ENCODE results near the gene ARHGEF17.

Gene ARHGEF17

DNA sequence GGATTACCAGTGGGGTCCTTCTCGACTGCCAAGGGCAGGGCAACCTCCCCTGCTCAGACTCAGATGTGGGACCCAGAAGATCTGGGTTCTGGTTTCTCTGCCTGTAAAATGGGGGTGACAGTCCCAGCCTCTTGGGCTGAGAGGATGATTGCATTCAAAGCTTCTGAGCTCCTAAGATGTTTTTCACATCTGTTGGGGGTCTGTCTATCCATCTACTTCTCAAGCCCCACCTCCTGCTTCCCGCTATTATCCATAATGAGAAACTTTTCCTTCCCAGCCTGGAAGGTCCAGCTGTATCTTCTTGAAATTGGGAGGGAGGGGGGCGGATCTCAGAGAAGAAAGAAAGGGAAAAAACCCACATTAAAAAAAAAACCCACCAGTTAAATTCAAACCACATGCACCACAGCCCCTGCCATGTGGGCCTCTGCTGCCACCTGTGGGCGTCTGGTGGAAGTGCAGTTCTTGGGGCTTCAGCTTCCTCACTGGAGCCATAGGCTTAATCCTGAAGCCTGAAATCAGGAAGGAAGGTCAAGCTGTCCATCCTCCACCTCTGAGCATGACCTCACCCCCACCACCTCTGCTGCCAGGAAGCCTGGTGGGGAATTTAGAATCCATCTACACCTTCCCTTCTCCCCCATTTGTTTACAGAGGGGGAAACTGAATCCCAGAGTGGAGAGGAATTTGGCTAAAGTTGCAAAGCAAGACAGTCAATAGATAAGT, 27.3 kb downstream of the ARHGEF17 start:
- no peak for DNase-seq

DNA sequence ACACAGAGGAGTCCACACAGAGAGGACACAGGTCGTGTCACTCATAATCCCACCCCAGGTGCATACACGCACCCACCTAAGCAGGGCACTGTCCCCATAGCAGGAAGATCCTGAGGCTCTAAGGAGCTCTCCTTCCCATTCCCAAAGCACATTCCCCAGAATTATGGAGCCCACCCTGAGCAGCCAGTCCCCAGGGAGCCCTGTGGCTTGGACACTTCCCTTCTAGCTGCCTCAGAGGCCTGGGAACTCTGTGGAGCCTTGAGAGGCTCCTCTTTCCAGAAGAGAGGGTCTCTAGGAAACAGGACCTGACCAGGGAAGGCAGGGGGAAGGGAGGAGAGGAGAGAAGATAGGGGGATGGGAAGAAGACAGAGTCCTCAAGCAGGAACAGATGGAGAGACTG, 29.8 kb downstream of the ARHGEF17 start:
- DNase-seq = no peak

DNA sequence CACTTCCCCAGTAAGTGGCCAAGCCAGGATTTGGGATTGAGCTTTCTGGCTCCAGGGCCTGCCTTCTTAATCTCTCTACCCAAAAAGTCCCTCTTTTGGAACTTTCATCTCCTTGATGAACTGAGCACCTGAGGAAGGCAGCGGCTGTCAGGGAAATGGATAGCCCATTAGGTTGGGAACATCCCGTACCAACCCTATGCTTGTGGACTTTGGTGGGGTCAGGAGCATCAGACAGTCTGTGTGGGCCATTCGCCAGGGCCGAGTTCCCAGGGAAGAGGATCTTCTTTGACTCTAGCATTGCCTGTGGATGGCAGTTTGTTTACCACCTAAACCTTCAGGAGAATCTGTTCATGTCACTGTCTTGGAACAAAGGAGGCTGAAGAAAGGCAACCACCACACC, 30.2 kb downstream of the ARHGEF17 start:
- no peak for DNase-seq

DNA sequence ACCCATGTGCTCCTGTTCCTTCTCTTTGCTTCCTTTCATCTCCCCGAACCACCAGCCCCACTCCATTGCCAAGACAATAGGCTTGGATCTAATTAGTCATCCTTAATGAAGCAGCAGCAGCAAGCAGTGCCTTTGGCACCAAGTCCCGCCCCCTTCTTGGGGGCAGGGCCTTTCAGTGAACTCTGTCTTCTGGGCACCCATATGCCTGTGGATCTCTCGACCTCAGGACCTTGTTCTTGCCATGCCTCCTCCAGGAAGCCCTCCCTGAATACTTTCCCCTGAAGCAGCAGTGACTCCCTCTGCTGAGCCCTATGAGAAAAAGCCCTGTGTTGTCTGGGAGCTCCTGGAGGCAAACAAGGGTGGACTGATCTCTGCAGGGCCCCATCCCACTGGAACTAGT, 32.1 kb downstream of the ARHGEF17 start:
- DNase-seq = no peak

DNA sequence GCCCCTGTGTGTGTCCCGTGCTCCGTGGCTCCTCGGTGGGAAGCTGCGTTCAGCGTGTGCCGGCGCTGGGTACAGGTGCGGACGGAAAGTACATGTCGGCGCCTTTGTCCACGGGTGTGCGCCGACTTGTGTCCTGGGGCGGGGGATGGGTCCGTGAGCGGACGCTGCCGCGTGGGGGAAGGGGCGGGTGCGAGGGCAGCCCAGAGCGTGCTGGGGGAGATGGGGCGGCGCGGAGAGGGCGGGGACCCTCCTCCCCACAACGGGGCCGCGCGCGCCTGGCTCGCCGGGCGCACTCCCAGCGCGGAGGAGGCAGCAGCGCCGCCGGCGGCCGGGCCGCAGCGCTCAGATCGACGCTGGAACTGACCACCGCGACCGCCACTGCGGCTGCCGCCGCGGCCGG, 34.6 kb downstream of the ARHGEF17 start:
- no peak for DNase-seq

DNA sequence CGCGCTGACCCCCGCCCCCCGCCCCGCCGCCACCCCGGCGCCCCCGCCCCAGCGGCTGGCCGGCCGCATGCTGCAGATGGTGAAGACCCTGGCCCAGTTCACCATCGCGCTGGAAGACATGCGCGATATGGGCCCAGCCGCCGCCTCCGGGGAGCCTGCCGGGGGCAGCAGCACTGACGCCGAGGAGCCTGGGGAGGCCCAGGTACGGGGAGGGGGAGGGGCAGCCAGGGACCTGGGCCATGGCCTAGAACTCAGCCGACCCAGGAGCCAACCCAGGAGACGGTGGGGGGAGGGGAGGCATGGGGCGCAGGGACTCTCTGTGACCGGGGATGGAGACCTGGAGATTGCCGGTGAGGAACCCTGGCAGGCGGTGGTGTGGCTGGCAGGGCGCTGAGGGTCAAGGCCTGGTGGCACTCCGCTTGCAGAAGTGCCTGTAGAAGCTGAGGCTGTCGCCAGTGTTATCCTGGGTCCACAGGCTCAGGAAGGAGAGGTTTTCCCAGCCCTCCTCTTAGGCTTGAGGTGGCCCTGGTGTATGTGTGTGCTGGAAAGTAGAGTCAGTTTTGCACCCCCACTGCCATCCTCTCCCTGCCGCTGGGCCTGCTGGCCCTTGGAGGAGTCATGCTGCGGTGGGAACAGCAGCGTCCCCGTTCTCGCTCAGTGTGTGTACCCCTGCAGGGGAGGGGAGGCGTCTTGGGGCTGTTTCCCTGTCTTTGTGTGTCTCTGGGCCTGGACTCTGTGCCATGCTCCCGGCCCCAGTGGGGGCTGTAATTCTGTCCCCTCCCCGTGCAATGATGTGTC, 35.2 kb downstream of the ARHGEF17 start:
- DNase-seq = no peak

DNA sequence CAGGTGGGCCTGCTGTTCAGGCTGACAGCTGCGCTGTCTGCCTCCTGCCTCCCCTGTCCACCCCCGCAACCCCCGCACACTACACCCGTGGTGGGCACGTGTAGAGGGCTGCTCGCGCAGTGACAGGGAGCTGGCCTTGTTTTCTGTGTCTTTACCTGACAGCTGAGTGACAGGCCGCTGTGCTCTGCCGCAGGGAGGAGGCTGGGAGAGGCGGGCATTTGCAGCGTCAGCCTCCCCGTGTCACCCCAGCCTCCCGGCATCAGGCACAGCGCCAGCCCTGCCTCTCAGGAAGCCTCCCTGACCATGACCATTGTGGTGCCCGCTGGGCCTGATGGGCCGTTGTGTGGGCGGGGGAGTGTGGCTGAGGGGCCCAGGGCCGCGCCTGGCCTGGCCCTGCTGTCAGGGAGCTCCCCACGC, 36.1 kb downstream of the ARHGEF17 start:
- no peak for DNase-seq

DNA sequence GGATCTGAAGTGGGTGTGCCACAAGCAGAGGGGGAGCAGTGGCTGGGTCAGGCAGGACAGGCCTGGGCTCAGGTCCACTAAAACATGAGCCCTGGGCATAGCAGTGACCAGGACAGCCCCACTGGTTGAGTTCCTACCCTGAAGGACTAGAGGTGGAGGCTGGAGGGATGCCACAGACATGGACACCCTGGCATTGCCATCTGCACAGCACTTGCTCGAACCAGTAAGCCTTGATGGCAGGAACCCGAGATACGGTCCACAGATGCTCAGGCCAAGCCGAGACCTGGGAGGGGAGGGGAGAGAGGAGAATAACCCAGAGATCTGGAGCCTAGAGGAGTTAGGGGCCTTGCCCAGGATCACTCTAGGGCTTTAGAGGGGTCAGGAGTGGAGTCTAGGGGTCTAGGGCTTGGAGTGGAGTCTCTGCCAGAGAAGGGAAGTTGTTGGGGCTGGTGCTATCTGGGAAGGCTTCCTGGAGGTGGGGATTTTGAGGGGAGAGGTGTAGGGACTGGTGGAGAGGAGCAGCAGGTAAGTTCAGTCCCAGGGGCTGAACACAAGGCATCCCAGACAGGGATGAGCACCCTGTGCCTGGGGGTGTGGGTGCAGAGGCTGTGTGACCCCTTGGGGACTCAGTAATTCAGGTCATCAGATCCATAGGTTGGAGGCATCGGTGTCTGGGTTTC, 37.5 kb downstream of the ARHGEF17 start:
- no peak for DNase-seq

DNA sequence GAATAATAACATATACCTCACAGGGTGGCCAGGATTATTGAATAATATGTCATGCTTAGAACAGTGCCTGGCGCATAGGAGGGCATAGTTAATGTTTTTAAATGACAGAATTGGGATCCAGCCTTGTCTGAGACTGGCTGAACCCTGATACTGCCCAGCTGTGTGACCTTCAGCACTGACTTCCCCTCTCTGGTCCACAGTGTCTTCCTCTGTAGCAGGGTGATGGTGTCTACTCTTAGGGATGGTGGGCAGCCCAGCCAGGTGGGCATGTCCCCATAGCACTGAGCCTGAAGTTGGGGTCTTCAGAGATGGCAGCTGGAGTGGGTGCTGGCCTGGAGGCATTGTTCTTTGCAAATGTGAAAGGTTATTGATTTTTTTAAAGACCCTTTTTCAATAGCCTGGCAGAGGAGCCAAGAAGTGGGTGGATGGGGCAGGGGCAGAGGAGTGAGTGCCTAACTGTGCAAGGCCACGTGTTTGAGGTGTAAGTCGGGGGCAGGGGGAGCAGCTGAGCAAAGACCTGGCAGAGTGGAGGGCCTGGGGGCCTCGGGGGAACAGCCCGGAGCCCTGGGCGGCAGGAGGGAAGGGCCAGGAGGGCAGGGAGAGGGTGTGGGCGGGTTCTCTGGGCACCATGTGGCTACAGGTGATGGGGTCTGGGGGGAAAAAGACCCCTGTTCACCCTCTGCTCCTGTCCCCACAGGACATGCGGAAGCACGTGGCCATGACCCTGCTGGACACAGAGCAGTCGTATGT, 38.3 kb downstream of the ARHGEF17 start:
- DNase-seq = no peak

DNA sequence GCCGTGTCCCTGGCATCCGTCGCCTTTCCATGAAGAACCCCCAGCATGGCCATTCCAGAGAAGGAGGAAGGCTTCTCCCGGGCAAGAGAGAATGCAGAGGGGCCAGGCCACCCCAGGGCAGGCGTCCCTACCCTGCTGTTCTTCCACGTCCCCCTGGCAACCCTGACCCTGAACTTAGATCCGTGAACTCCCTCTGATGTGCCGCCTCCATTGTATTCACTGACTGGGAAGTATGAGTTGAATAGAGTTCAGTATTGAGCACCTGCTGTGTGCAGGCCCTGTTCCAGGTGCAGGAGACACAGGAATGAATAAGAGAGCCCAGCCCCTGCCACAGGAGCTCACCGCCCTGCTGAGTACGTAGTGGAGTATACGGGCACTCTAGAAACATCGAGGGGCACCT, 39.0 kb downstream of the ARHGEF17 start:
- no peak for DNase-seq

DNA sequence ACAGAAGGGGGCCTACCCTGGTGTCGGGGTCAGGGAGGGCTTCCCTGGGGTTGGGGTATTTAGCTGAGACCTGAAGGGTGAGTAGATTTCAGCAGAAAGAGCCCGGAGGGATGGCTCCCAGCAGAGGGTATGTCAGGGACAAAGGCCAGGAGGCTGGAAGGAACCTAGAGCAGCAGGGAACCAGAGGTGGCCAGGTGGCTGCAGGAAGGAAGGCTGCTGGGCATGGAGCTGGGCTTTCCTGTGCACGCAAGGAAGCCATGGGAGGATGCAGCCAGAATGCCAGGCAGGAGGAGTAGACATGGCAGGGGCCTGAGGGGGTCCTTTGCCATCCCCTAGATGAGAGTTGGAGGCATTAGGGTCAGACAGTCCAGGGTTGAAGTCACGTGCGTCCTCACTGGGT, 40.8 kb downstream of the ARHGEF17 start:
- DNase-seq = no peak

DNA sequence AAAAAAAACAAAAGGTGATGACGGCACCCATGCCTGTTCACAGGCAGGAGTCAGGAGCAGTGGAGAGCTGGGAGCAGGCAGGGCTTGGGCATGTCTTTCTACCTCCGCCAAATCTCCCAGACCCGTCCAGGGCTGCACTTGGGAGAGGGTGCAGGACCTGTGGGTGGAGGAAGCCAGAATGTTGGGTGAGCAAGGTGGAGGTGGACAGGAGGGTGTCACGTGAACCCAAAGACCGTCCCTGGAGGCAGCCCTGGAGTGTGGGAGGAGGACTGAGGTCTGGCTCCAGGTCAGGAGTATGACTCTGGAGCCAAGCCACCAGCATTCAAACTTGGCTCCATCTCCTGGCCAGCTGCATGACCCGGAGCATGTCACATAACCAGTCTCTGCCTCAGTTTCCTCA, 41.6 kb downstream of the ARHGEF17 start:
- no peak for DNase-seq

DNA sequence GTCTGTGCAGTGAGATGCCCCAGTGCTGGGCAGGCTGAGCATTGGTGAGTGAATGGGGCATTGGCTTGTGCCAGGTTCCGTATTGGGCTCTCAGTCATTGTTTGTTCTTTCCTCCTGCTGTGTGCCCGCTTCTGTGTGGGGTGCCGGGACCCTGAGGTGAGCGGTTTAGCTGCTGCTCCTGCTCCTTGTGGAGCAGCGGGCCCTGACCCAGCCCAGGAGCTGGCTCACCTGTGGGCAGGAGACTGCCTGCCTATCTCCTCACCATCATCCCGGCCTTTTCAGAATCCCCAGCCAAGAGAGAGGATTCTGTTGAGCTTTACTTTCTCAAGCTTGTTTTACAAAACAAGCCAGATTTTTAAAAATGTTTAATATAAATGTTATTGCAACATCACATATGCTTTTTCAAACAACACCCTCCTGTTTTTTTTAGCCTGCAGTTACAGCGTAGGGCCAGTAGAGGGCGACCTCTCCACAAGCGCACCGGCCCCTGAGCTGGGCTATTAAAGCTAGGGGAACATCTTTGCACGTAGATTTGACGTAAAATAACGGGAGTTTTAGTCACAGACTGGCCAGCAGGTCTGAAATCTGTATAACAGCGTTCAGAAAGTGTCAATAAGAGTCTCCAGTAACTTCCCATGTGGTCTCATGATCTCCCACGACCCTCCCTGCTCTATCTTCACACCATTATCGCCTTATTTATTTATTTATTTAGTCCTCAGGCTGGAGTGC, 43.0 kb downstream of the ARHGEF17 start:
- DNase-seq = no peak

DNA sequence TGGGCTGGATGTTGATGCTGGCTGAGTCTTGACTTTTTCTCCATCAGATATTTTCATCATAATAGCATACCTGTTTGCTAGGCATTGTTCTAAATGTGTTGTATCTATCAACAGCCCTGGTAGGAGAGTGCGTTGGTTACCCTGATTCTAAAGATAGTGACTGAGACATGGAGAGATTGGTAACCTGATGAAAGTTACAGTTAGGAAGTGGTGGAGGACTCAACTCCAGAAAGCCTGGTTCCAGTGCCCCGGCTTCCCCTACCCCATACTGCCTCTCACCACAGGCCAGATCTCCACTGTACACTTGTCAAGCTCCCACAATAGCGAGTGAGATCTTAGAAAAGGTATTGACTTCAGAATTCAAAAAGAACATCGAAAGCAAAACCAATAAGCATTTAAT, 45.3 kb downstream of the ARHGEF17 start:
- no peak for DNase-seq

DNA sequence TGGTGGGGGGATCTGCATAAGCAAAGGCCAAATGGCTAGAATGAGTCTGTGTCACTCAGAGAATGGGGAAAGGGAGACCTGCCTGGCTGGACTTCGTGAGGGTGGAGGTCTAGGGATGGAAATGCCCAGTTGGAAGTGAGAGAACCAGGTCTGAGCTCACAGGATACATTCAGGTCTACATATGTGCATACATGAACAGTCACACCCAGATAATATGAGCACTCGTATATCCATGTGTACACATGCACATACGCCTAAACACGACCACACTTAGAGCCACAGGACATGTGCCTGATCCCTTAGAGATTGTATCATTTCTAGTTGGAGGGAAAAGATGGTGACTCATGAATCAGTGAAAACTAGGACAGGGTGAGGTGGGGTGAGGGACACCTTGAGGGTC, 47.0 kb downstream of the ARHGEF17 start:
- DNase-seq = no peak

DNA sequence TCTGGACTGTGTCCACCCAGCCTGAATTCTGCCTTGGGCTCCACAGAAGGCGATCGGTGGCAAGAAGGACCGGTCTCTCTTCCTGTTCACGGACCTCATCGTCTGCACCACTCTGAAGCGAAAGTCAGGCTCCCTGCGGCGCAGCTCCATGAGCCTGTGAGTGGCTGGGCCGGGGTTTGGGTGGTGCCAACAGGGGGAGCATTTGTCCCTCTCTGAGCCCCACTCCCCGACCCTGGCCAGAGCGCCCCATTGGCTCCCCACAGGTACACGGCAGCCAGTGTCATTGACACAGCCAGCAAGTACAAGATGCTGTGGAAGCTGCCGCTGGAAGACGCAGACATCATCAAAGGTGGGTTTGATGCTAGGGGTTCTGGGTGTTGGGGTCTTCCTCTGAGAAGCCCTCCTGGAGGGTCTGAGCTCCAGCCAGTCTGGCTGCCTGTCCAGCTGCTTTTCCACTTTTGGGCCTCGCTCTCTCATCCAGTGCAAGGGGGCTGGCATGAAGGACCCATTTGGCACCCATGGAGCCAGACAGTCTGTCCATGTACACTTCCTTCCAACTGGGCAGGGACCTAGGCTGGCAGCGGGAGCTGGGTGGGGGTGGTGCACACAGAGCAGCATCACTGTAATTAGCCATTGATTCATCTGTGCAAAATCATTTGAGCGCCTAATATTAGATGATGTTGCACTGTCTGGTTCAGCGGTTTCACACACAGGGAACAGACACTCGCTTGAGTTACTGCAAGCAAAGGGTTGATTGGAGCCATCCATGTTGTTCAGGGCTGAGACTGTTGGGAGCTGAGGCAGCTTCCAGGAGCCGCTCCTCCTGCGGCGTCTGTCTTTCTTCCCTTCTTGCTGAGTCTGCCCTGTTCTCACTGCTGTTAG, 49.1 kb downstream of the ARHGEF17 start:
- no peak for DNase-seq

DNA sequence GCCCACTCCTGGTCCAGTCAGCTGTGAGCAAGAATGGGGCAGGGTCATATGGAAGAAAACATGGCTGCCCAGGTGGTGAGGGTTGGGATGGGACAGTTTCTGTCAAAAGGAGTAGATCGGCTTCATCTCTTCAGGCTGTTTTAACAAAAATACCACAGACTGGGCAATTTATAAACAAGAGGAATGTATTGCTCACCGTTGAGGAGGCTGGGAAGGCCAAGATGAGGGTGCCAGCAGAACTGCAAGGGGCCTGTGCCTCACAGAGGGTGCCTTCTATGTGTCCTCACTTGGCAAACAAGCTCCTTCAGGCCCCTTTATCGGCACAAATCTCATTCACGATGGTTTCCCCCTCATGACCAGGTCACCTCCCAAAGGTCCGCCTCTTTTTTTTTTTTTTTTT, 50.0 kb downstream of the ARHGEF17 start:
- no peak for DNase-seq

DNA sequence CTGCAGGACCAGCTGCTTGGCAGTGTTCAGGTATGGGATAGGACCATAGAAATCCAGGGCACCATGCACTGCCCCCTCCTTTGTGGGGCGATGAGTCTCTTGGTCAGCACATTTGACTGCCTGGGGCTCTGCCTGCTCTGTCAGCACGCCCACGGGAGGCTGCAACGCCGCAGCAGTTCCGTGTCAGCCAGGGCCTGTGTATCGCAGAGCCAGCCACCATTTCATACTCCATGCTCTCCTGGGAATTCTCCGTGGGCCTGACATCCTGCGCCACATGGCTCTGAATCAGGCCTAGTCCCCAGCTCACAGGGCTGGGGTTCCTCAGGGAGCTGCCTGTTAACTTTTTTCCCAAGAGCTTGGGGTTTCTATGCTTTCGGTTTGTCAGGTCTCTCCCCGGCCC, 51.3 kb downstream of the ARHGEF17 start:
- no peak for DNase-seq

DNA sequence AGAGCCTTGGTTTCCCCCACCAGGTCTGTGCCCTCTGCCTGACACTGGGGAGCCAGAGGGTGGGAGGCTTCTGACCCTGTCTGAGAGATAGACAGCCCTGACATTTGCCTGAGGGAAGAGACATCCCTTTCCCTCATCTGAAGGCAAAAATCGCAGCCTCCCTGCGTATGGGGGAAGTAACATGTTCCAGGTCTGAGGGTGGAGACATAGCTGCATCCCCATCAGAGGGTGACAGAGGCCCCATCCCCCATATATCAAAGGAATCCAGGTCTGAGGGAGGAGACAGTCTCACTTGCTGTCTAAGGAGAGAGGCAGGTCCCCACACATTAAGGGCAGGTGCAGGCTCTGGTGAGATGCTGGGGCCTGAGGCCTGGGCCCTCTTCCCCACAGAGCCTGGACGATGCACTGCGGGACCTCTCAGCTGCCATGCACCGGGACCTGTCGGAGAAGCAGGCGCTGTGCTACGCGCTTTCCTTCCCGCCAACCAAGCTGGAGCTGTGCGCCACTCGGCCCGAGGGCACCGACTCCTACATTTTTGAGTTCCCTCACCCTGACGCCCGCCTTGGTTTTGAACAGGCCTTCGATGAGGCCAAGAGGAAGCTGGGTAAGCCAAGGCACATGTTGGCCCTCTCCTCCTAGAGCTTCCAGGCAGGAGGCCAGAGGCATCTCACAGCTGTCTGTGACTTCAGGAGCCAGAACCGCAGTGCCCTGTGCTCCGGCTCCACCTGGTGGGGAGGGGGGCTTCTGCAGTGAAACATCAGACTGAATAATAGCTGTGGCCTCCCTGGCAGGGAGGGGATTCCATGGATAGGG, 52.1 kb downstream of the ARHGEF17 start:
- peak; percentile 9 for DNase-seq

DNA sequence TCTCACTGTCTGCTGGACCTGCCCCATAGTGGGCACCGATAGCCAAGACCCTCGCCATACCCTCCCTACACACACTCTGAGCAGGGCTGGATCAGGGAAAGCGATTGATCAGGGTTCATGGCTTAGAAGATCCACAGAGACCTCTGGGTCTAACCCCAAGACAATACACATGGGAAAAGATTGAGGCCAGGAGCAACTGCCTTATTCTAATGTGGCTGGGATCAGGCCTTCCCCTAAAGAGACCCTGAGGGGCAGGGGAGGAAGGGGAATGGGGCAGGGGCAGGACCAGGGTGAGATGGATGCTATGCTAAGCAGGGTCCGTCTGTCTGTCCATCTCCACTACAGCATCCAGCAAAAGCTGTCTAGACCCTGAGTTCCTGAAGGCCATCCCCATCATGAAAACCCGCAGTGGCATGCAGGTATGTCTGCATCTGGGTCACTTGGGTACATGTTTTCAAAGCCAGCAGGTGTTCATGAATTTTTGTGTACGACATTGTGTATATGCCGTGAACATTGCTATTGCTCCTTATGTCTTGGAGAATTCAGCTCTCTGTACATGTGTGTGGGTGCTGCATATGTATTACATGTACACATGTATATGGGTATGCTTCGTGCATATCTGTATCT, 52.8 kb downstream of the ARHGEF17 start:
- DNase-seq = no peak
